ENCODE results near the gene ZNF385B.

DNA sequence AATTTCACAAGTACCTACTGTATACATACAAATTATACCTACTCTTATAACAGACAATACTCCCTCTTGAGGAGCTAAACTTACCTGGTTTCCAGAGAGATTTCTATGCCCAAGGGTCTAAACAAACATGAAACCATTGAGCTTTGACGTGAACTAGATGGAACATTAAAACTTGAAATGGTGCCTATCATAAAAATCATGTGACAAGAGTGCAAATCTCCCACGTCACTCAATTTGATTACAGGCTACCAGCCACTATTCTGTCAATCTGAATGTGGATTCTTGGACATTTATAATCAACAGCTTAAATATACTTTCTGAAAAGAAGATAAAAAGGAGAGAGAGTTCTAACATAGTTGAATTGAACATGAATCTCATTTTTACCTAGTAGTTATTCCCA is 299.7 kb downstream of the ZNF385B start:
- TF ChIP-seq, protein P1, sequence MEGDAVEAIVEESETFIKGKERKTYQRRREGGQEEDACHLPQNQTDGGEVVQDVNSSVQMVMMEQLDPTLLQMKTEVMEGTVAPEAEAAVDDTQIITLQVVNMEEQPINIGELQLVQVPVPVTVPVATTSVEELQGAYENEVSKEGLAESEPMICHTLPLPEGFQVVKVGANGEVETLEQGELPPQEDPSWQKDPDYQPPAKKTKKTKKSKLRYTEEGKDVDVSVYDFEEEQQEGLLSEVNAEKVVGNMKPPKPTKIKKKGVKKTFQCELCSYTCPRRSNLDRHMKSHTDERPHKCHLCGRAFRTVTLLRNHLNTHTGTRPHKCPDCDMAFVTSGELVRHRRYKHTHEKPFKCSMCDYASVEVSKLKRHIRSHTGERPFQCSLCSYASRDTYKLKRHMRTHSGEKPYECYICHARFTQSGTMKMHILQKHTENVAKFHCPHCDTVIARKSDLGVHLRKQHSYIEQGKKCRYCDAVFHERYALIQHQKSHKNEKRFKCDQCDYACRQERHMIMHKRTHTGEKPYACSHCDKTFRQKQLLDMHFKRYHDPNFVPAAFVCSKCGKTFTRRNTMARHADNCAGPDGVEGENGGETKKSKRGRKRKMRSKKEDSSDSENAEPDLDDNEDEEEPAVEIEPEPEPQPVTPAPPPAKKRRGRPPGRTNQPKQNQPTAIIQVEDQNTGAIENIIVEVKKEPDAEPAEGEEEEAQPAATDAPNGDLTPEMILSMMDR (IDR thresholded peaks at IDR 0.05; ENCODE audit: insufficient read depth, low read length, poor library complexity, severe bottlenecking) = no peak
- no peak for TF ChIP-seq EZH2phosphoT487 (conservative IDR thresholded peaks at IDR 0.05; ENCODE audit: low read length)
